Renal pelvis (tissue), 4 donors: Measurements from ENCODE around the gene FAM110A. TPM values are rescaled to one million over a fixed set of nuclear protein-coding genes. Genes with fewer than 3 reads are reported as not detected.
"Not testable (repeated sequence)": the region's sequence is repeated elsewhere in the genome, so short reads cannot be mapped to it uniquely, and the experiment has no call there.

Experiments used
- DNase-seq: peaks from one replicate; pipeline ENCODE4 v3.0.0-alpha.2; 2013
- polyA plus RNA-seq, 3 donors: library from polyadenylated mRNA; unstranded; fragments of 120-200 nt; gene quantifications; one replicate each; pipeline ENCODE4 v1.2.1, GENCODE V29; 2013; ENCODE audit not compliant: insufficient read length in 3 of 3

FAM110A gene
- polyA plus RNA-seq, 3 donors = 9.6 to 12.0 (median 12.0) TPM

DNA sequence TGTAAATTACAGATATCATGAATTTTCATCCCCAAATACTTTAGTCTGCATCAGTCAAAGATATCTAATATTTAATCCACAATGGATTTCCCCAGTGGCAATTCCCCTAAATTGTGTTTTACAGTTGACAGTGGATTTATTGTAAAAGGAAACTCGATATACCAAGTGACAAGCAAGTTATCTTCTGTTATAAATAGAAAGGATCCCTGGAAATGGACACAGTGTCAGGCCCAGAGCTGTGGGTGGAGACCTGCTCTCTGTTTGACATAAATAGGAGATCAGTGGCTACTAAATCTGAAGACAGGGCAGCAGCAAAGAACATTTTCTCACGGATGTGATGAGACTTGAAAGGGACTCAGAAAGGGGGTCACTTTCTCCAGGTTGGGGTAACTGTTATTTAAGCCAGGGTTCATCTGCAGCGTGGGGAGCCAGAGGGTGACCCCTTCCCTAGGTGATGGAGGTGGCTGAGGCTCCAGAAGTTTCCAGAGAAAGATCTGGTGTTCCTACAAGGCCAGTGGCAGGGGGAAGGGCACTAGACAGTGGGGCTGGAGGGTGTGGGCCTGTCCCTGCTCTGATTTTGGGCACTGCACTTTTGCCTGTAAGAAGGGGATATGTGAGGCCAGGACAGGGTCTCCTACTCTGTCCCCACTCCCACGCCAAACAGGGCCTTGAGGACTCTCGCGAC lies 12.3 kb upstream of the FAM110A start:
- DNase-seq = no peak

DNA sequence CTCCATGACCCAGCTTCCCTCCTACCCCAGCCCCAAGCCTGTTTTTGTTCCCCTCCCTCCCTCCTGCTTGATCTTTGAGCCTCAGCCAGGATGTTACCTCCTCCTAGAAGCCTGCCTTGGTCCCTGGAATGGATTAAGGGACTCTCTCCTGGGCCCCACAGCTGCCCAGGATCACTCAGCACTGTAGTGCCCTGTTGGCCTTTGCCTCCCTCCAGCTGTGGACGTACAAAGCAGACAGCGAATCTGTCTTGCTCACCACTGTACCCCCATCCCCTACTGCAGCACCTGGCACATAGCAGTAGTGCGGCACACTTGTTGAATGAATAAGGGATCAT lies 11.8 kb upstream of the FAM110A start:
- no peak for DNase-seq

DNA sequence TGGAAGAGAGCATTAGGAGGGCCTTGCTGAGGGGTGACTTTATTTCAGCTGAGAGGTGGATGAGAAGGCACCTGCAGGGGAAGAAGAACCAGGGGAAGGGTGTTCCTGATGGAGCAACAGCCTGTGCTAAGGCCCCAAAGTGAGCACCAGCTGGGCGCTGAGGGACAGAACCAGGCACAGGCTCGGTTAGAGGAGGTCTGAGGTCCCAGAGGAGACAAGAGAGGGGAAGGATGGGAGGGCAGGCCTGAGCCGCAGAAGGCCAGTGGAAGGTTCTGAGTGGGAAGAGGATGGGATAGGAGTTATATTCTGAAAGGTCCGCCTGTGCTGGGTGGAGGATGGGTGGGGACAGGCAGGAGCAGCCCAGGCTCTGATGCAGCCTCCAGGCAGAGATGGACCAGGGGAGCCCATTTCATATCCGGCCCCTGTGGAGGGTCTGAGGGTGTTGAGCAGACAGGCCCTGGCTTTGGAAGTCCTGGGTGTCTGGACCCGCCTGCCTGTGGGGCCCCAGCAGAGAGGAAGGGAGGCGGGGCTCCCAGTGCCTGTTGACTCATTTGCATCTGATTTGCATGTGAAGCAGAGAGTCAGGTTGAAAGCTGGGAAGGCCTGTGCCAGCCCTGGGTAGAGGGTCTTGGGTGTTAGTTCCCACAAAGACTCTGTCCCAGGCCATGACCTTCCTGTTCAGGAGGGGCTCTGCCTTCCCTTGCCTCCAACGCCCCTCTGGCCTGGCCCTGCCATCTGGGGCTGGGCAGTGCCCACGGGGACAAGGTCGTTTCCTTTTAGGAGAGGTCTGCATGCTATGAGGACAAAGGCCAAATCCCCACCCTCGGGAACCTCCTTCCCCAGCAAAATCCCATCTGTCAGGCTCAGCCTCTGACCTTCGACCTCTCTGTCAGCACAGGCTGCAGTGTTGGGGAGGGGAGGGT lies 10.6 kb upstream of the FAM110A start:
- no peak for DNase-seq

DNA sequence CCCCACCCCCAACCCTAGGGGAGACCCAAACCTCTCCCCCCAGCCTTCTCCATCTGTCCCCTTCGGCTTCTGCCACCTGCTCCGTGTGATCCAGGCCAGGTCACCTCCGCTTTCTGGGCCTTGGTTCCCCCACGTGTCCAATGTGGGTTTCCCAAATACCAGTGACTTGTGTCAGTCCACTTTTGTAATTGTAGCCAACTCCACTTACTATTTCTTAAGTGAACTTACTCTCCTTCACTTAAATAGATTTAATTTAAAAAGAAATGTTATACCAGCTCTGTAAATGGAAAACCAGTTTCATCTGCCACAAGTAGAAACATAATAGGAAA lies 10.0 kb upstream of the FAM110A start:
- no peak for DNase-seq

DNA sequence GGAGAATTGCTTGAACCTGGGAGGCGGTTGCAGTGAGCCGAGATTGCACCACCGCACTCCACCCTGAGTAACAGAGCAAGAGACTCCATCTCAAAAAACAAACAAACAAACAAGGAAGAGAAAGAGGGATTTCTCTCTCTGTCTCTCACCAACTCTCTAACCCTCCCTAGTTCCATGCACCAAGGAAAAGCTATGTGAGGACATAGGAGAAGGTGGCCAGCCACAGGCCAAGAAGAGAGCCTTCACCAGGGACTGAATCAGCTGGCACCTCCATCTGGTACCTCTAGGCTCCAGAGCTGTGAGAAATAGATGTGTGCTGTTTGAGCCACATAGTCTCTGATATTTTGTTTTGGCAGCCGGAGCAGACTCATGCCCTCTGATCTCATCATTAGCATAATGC lies 9.0 kb upstream of the FAM110A start:
- DNase-seq = no peak

DNA sequence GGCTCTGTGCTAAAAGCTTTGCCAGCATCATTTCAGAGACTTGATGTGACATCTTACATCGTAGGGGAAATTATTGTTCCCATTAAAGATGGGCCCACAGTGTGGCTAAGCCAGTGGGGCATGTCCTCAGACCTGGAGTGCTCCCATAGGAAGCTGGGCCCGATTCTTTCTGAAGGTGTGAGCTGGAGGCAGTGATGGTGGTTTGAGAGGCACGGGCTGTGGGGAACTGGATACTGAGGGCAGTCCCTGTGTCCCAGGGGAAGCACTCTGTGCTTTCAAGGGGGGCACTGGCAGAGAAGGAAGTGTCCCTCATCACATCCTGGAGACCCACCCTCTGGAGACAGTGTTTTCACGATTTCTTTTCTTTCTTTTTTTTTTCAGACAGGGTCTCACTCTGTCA lies 8.6 kb upstream of the FAM110A start:
- DNase-seq = no peak

DNA sequence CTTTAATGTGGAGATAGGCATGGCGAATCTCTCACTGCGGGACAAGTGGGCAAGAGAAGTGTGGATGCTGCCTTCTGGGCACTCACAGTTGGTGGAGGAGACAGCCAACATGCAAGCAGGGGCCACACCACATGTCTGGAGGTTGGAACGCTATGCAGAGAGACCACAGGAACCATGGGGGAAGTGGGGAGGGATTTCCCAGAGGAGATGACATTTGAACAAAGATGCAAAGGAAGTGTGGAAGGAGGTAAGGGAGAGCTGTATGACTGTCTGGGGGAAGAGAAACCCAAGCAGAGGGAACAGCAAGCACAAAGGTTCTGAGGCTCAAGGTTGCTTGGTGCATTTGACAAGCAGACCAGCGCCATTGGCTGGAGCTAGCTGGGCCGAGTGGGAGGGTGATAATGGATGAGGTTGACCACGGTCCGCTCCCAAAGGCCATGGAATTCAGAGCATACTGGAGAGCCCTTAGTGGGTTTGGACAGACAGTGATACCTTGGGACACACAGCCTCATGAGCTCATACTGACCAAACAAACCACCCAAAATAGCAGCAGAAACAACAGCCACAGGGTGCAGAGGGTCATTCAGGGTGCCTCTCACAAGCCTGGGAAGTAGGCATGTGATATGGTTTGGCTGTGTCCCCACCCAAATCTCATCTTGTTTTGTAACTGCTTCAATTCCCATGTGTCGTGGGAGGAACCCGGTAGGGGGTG lies 7.6 kb upstream of the FAM110A start:
- DNase-seq = no peak

DNA sequence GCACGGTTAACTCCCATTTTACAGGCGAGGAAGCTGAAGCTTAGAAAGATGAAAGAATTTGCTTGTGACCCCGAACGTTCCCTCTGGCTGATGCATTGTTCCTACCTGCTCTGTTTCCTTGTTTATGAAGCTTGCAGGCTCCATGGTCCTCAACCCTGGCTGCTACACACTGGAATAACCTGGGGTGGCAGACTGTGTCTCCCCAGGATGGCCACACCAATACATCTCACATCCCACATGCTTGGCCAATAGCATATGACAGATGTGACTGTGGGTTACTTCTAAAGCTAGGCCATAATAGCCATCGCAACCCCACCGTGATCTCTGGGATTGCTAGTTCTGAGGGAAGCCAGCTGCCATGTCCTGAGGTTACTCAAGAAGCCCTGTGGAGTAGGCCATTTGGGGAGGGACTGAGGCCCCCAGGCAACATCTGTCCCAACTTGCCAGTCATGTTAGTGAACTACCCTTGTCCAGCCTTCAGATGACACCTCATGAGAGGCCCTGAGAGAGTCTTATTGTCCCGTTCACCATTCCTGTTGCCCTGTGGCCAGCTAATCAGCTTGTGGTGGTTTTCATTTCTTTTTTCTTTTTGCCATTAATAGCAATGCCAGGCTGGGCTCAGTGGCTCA lies 6.7 kb upstream of the FAM110A start:
- DNase-seq = no peak

DNA sequence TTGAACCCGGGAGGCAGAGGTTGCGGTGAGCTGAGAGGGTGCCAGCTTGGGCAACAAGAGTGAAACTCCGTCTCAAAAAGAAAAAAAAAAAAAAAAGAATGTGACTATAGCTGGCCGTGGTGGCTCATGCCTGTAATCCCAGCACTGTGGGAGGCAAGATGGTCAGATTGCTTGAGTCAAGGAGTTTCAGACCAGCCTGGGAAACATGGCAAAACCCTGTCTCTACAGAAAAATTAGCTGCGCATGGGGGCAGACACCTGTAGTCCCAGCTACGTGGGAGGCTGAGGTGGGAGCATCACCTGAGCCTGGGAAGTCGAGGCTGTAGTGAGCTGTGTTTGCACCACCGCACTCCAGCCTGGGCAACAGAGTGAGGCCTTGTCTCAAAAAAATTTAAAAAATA lies 5.5 kb upstream of the FAM110A start:
- DNase-seq = not testable (repeated sequence)

DNA sequence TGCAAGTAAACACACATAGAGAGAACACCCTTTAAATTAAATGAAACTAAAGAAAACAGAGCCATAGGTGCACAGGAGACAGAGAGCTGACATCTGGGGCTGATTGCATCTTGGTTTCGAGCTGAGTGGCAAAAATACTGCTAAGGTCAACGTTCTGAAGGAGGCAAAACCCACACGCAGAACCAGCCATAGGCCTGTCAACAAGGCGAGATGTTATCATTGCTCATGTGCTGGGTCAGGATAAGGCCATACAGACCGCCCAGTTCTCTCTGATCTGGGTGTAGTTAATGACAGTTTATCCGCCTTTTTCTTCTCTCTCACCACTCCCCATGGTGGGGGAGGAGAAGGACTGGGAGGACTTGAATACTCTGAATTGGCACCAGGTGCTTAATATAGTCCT lies 4.5 kb upstream of the FAM110A start:
- DNase-seq = no peak

DNA sequence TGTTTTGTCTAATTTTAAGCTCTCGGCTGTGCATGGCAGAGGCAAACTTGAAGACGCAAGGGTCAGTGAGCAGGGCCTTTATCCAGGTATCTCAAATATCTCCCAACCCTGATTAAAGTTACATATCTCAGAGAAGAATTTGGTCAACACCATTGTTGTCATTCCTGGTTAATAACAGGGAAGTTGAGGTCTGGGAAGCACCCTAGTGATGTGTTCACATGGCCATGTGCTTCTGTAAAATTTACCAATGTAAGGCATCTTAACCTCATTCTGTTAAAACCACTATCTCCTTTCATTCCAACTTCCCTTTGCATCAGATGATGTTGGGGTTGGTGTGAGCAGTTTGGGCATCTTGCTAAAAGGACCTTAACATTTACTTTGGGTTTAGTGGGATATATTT lies 4.0 kb upstream of the FAM110A start:
- DNase-seq = no peak

DNA sequence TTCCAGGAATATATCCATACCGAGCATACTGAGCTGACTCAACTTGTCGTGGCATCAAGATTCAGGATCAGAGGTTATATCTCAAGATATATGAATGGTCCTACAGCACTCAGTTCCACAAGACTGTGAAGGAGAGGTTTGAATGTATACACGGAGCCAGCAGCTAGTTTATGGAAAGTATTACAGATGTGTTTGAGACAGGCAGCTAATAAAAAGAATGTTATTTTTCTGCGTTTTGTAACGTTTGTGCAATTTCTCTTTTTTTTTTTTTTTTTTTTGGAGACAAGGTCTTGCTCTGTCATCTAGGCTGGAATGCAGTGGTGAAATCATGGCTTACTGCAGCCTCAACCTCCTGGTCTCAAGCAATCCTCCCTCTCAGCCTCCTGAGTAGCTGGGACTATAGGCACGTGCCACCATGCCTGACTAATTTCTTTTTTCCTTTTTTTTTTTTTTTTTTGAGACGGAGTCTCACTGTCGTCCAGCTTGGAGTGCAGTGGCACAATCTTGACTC lies 3.4 kb upstream of the FAM110A start:
- DNase-seq = no peak

DNA sequence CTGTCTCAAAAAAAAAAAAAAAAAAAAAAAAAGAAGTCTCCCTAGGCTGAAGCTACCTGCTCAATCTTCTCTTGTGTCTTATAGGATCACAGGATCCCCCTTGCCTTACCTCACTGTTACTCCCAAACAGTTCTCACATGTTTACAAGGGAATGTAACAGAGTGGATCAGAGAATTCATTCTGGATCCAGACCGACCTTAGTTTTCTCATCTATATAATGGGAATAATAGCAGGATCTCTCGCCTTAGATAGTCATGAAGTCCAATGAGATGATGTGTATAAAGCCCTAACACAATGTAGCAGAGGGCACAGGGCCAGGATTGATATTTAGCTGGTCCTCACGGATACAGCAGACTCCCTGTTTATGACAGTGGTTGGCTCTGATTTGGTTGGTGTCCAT lies 2.3 kb upstream of the FAM110A start:
- no peak for DNase-seq

DNA sequence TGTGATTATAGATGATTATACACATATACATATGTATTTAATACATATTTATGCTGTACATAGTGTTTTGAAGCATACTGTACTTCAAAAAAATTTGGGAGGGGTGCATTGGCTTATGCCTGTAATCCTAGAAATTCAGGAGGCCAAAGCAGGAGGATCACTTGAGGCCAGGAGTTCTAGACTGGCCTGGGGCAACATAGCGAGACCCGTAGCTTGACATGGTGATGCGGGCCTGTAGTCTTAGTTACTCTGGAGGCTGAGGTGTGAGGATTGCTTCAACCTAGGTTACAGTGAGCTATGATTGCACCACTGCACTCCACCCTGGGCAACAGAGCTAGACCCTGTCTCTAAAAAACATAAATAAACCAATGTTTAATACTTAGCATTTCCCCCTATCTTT lies 1.6 kb upstream of the FAM110A start:
- DNase-seq = no peak

DNA sequence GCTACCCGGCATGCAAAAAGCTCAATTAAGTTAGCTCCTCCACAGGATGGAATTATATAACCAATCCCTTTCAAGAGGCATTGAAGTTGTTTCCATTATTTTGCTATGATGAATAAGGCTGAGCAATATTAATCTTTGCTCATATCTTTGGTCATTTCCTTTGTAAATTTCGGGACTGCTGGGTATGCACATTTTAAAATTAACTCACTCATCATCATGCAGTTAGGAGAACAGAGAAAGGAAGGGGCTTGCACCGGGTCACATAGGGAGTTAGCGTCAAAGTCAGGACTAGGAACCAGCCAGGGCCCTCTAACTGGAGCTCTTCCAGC lies 430 bp upstream of the FAM110A start:
- no peak for DNase-seq

DNA sequence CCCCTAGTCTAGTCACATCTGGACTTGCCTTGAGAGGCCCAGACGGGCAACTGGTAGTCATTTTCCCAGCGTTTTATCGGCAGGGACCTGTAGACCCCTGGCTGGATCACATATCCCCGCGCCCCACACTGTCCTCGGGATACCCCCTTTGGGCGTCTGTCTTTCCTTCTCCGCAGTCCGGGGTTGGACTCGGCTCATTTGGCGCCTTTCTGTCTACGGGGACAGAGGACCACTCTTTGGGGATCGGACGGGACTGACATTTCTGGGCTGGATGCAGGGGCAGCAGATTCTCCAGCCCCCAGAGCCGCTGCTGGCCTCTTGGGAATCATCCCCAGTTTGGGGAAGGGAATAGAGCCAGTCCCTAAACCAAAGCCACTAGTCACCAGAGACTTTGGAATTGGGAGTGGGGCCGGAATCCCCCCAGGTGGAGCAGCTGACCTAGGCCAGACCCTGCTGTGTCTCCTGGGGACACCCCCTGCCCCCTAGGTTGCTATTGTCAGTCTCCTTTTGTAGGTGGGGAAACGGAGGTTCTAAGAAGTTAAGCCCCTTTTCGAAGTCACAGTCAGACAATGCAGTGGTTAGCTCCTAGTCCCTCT lies 734 bp downstream of the FAM110A start:
- DNase-seq = no peak

DNA sequence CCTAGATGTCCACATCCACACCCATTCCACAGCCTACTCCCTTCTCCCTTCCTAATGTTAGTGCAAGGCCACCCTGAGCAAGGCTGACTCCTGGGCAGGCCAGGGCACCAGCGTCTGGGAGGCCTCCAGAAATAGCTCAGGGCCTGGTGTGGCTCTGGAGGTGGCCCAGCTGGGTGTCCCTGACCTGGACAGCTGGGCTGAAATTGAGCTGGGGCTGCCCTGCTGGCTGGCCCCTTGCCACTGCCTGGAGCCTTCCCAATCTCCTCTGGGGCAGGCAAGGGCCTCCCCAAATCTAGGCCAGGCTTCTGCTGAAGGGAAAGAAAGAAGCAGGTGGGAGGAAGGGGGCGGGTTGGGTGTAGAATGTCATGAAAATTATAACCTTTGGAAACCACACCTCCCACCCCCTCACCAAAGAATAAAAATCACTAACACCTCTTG lies 2.1 kb downstream of the FAM110A start:
- no peak for DNase-seq

DNA sequence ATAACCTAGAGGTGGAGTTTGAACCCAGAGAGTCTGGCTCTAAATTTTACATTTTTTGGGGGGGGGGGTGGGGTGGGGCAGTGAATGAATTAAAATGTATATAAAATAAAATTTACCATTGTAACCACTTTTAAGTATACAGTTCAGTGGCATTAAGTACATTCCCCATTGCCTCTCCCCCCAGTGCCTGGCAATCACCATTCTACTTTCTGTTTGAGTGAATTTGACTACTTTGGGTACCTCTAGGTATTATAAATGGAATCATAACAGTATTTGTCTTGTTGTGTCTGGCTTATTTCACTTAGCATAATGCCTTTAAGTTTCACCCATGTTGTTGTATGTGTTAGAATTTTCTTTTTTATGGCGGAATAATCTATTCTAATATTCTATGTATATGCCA lies 2.7 kb downstream of the FAM110A start:
- no peak for DNase-seq

DNA sequence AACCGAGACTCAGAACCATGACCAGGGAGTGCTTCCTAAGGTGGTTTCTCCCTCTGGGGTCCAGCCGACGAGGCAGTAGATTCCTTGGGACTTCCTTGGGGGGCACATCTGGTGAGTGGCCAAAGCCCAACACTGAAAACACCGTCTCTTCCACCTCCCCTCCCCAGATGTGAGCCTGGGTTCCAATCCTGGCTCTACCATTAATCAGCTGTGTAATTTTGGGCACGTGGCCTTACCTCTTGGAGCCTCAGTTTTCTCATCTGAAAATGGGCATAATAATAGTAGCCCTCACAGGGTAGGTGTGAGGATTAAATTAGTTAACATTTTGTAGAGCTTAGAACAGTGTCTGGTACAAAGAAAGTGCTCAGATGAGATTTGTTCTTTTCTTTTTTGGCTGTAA lies 5.5 kb downstream of the FAM110A start:
- DNase-seq = no peak

DNA sequence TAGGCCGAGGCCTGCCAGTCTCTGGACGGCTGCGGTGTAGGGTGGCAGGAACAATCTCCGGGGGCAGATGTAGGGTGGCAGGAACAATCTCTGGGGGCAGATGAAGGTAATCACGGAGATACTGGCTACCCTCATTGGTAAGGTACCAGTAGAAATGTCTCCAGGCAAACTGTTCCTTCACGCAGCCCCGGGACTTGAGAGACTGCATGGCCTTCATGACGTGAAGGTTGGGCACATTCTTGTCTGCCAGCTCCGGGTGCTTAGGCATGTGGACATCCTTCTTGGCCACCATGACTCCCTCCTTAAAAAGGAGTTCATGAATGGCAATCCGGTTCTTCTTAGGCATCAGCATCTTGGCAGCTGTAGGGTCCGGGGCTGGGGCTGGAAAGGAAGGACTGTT lies 6.1 kb downstream of the FAM110A start:
- DNase-seq = no peak

DNA sequence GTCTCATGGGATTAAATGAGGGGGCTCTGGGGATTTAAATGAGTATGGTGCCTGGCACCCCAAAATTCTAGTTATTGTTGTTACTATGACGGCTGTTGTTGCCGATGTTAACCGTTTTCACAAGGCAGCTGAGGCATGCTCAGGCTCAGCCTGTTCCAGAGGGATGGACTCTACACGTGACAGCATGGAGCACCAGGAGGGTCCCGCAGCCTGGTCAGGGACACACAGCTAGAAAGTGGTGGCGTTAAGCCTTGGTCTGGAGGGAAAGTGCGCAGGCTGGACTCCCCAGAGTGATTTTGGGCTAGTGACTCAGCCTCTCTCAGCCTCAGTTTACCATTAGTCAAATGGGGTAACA lies 7.0 kb downstream of the FAM110A start:
- no peak for DNase-seq

DNA sequence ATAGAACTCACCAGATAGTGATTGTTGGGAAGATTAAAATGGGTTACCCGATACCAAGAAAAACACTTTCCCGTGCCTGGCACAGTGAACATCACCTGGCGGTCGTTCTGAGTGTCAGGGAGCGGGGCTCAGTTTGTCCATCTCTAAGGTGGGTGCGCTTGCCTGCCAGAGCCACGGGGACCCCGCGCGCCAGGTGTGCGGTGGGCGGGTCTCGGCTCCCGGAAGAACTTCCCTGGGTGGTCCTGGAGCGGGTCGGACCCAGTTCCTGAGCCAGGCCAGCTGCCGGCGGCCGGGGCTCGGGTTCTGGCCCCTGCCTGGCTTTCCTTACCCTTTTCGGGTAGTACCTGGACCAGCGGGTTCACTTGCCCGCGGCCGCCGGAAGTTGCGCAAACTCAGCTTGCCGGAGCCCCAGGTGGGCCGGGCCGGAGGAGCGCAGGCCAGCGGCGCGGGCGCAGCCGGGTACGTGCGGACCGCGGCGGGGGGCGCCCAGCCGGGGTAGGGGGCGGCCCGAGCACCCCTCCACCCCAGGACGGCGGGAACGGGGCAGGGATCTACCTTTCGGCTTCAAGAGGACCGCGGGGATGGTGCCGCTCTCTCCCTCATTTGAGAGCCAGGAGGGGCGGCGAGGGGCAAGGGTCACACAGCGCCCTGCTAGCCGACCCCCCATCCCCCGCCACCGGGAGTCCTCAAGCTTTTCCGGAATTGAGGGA lies 7.5 kb downstream of the FAM110A start:
- no peak for DNase-seq
